MM.1S (cell line): ENCODE measurements around the gene NOSIP.

Source experiments
- DNase-seq: peaks from one replicate; pipeline ENCODE4 v3.0.0-alpha.2; 2015
- H2AFZ ChIP-seq: fragments of 300-600 bp; sonication (generic); 2 replicates; pipeline ENCODE4 v1.6.0; 2016; ENCODE audit warnings: antibody characterized with exemption, low read length
- H3F3A ChIP-seq: fragments of 300-600 bp; sonication (generic); 2 replicates; pipeline ENCODE4 v1.6.1; 2016; ENCODE audit warnings: mild to moderate bottlenecking, antibody characterized with exemption, low read length, moderate library complexity, mixed read lengths; ENCODE audit not compliant: insufficient read depth
- H3K27ac ChIP-seq: fragments of 300-600 bp; sonication (generic); 2 replicates; pipeline ENCODE4 v1.5.1; 2016; ENCODE audit warnings: mild to moderate bottlenecking, low read length
- H3K27me3 ChIP-seq: fragments of 300-600 bp; sonication (generic); replicated peaks from 2 replicates; pipeline ENCODE4 v1.6.0; 2016; ENCODE audit warnings: low read length; ENCODE audit not compliant: insufficient read depth
- H3K36me3 ChIP-seq: fragments of 300-600 bp; sonication (generic); replicated peaks from 2 replicates; pipeline ENCODE4 v1.6.1; 2016; ENCODE audit warnings: mild to moderate bottlenecking, low read length, mixed read lengths; ENCODE audit not compliant: insufficient read depth
- H3K4me1 ChIP-seq: fragments of 300-600 bp; sonication (generic); 2 replicates; pipeline ENCODE4 v1.6.1; 2016; ENCODE audit warnings: low read length, mixed read lengths
- H3K4me2 ChIP-seq: fragments of 300-600 bp; sonication (generic); 2 replicates; pipeline ENCODE4 v1.6.0; 2016; ENCODE audit warnings: low read depth, low read length
- H3K4me3 ChIP-seq: fragments of 300-600 bp; sonication (generic); 2 replicates; pipeline ENCODE4 v1.5.1; 2016; ENCODE audit warnings: low read length, mixed read lengths
- H3K79me2 ChIP-seq: fragments of 300-600 bp; sonication (generic); 2 replicates; pipeline ENCODE4 v1.6.1; 2016; ENCODE audit warnings: mixed run types, low read length, mixed read lengths
- H3K9ac ChIP-seq: fragments of 300-600 bp; sonication (generic); 2 replicates; pipeline ENCODE4 v1.6.1; 2016; ENCODE audit warnings: low read length, mixed read lengths
- H3K9me2 ChIP-seq: fragments of 300-600 bp; sonication (generic); replicated peaks from 2 replicates; pipeline ENCODE4 v1.6.1; 2016; ENCODE audit warnings: mild to moderate bottlenecking, low read length, mixed read lengths; ENCODE audit not compliant: insufficient read depth
- H3K9me3 ChIP-seq: fragments of 300-600 bp; sonication (generic); replicated peaks from 2 replicates; pipeline ENCODE4 v1.6.1; 2016; ENCODE audit warnings: mild to moderate bottlenecking, low read length, mixed read lengths; ENCODE audit not compliant: insufficient read depth
- H4K20me1 ChIP-seq: fragments of 300-600 bp; sonication (generic); 2 replicates; pipeline ENCODE4 v1.6.1; 2016; ENCODE audit warnings: mild to moderate bottlenecking, low read length, moderate library complexity, mixed read lengths; ENCODE audit not compliant: insufficient read depth
- CTCF ChIP-seq: fragments of 300-600 bp; sonication (generic); IDR thresholded peaks from 2 replicates; pipeline ENCODE4 v1.5.1; 2016; ENCODE audit warnings: antibody characterized with exemption, low read length, mixed read lengths
- EZH2 ChIP-seq: fragments of 300-600 bp; sonication (generic); optimal IDR thresholded peaks from 2 replicates; pipeline ENCODE3; 2017; ENCODE audit warnings: low read depth, mild to moderate bottlenecking, antibody characterized with exemption, low read length, mixed read lengths
- EZH2phosphoT487 ChIP-seq: fragments of 300-600 bp; sonication (generic); IDR thresholded peaks from 2 replicates; pipeline ENCODE4 v1.6.1; 2018; ENCODE audit warnings: antibody characterized with exemption, low read length

NOSIP gene

DNA sequence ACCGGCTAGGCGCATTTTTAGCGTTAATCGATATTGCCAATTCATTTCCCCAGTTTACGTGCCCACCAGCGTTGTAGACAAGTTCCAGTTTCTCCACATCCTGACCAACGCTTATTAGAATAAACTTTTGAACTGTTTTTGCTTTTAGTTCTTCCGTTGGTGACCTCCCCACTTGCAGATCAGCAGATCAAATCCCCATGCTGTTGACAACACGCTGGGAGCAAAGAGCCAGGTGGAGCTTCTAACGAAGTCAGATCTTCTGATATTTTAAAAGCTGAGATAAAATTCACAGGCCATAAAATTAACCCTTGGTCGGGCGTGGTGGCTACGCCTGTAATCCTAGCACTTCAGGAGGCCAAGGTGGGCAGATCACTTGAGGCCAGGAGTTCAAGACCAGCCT is 31.3 kb downstream of the NOSIP start:
- H4K20me1 ChIP-seq = no peaks in the 10 kb centered on the region
- H3K9ac ChIP-seq = no peak overlapping the region
- DNase-seq = no peak
- H3K27me3 ChIP-seq = peaks cover 9% of the 10 kb centered on the region
- no peaks in the 10 kb centered on the region for H3K36me3 ChIP-seq
- no peaks in the 10 kb centered on the region for H3K9me3 ChIP-seq
- H3K4me2 ChIP-seq = no peak overlapping the region
- TF ChIP-seq EZH2 (no peak), CTCF (no peak), EZH2phosphoT487 (no peak)
- H3F3A ChIP-seq = no peaks in the 10 kb centered on the region
- no peaks in the 10 kb centered on the region for H3K79me2 ChIP-seq
- H3K9me2 ChIP-seq = no peaks in the 10 kb centered on the region
- no peak overlapping the region for H3K4me3 ChIP-seq
- no peaks in the 10 kb centered on the region for H3K4me1 ChIP-seq
- H3K27ac ChIP-seq = no peak overlapping the region
- H2AFZ ChIP-seq = no peak overlapping the region

DNA sequence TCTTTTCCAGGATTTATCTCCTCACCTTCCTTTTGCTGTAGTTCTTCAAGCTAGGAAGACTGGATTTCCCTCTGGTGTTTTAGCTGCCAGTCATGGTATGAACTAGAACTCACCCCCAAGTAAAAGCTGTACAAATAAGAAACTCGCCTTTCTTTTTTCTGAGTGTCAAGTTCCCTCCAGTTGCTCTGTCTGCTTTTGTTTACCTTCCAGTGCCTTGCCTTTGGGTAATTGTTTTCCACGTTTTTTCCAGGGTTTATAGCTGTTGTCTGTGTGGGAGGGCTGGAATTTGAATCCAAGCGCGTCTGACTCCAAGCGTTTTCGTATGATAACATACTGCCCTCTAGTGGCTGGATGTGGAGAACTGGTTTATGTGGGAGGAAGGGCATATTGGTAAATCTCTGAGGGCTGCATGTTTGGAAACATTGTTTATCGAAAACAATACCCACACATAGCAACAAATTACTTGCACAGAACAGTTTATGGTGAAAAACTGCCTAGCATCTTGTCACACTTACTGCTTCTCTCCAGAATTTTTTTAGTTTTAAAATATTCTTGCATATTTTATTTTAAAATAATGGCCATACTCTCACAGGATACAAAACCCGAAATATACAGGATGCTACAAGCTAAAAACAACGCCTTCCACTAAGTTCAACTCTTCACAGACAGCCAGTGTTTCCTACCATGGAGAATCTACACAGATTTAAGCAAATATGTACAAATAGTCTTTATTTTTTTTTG is 33.4 kb downstream of the NOSIP start:
- Histone ChIP-seq H4K20me1 (no peaks in the 10 kb centered on the region), H3K9ac (peak overlapping the region; percentile 26; the same call in 1 of the 2 replicates), H3K4me3 (peak overlapping the region; percentile 45)

DNA sequence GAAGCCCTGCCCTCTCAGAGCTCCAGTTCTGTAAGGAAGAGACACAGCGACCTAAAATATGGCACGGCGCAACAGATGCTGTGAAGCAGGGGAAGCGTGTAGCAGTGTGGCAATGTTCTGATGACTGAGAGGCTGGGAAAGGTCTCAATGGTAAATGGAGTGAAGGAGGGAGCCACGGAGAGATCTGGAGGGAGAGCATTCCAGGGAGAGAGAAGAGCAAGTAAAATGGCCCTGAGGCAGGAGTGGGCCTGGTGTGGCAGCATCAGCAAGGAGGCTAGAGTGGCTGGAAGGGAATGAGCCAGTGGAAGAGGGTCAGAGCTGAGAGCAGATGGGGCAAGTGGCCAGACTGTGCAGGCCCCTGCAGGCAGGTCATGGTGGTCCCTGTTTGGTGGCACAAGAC is 36.2 kb downstream of the NOSIP start:
- TF ChIP-seq EZH2phosphoT487 (no peak), EZH2 (no peak), CTCF (no peak)
- Histone ChIP-seq H4K20me1 (no peaks in the 10 kb centered on the region), H3K27me3 (peaks cover 36% of the 10 kb centered on the region), H3K9ac (no peak overlapping the region), H3K4me3 (no peak overlapping the region), H3K36me3 (no peaks in the 10 kb centered on the region), H3F3A (no peaks in the 10 kb centered on the region), H3K9me3 (no peaks in the 10 kb centered on the region), H3K79me2 (no peaks in the 10 kb centered on the region), H3K4me1 (no peaks in the 10 kb centered on the region), H3K27ac (no peak overlapping the region), H3K9me2 (no peaks in the 10 kb centered on the region), H3K4me2 (no peak overlapping the region), H2AFZ (no peak overlapping the region)
- DNase-seq = no peak

More for the DNA sequence above, 33.4 kb downstream of the NOSIP start:
- Histone ChIP-seq H3F3A (no peaks in the 10 kb centered on the region), H3K9me3 (no peaks in the 10 kb centered on the region), H3K4me2 (peak overlapping the region; percentile 86), H3K9me2 (no peaks in the 10 kb centered on the region), H2AFZ (peak overlapping the region; percentile 56), H3K36me3 (no peaks in the 10 kb centered on the region), H3K4me1 (no peaks in the 10 kb centered on the region), H3K79me2 (no peaks in the 10 kb centered on the region), H3K27me3 (peaks cover 28% of the 10 kb centered on the region), H3K27ac (no peak overlapping the region)
- peak; percentile 76 for DNase-seq
- no peak for TF ChIP-seq EZH2
- peak; percentile 85 for TF ChIP-seq CTCF
